HepG2 (cell line): Measurements from ENCODE around the gene TEX19. TPM values are rescaled to one million over a fixed set of nuclear protein-coding genes. Genes with fewer than 3 reads are reported as not detected.

ENCODE experiments used
- ATAC-seq: fragments of 200-7000 bp; cut with Tn5 transposase; 3 replicates; pipeline ENCODE4 v1.9.1; 2020; ENCODE audit warnings: mild to moderate bottlenecking, moderate library complexity
- BruUV-seq: library from RNA; stranded (reverse); fragments of 400-500 nt; replicated peaks from 2 replicates; lab custom pipeline; 2021; lab: Mats Ljungman, UMichigan
- CTCF ChIA-PET: fragments of 300-600 bp; formaldehyde crosslinking; extraction: SDS; loops from one replicate; lab custom pipeline; 2021; ENCODE audit warnings: low total read pairs, inconsistent platforms, low intra/inter-chr PET ratio; lab: Yijun Ruan, JAX
- POLR2A ChIA-PET: fragments of 350-600 bp; sonication (Branson Sonifier 250); formaldehyde crosslinking; loops from one replicate; lab custom pipeline; 2020; ENCODE audit warnings: antibody characterized with exemption, inconsistent platforms; lab: Yijun Ruan, JAX
- DNase-seq: peaks from one replicate; pipeline ENCODE4 v3.0.0-alpha.2; 2015; ENCODE audit warnings: low spot score
- FAIRE-seq: peaks from 3 replicates; lab custom pipeline; 2011; peaks lifted over from hg19 to GRCh38; lab: Jason Lieb, UNC
- H2AFZ ChIP-seq: one replicate; pipeline ENCODE4 v1.6.1; 2011; ENCODE audit warnings: low read length, inconsistent platforms
- H3K27ac ChIP-seq: fragments of 300-600 bp; 3 replicates; pipeline ENCODE4 v1.8.0; 2011; ENCODE audit warnings: mixed run types, mild to moderate bottlenecking, mixed read lengths, low read length, inconsistent platforms; ENCODE audit not compliant: insufficient read depth; ENCODE audit errors: extremely low read length
- H3K27me3 ChIP-seq, 2 experiments: fragments of 200-600 bp in 1 of 2; 2 replicates in 1 of 2; 3 replicates in 1 of 2; pipeline versions ENCODE4 v1.6.0 to v1.8.0; 2011; ENCODE audit warnings: low read length in 2 of 2, mild to moderate bottlenecking in 2 of 2, moderate library complexity in 2 of 2, inconsistent platforms in 1 of 2; ENCODE audit not compliant: insufficient read depth in 2 of 2, control insufficient read depth in 1 of 2
- H3K36me3 ChIP-seq, 2 experiments: fragments of 200-600 bp in 1 of 2; replicated peaks in 1 of 2; 2 replicates in 1 of 2; 3 replicates in 1 of 2; pipeline versions ENCODE4 v1.5.1 to v1.8.0; 2011; ENCODE audit warnings: low read length in 2 of 2, inconsistent platforms in 1 of 2; ENCODE audit not compliant: insufficient read depth in 2 of 2, control insufficient read depth in 1 of 2
- H3K4me1 ChIP-seq: 2 replicates; pipeline ENCODE4 v1.5.1; 2012; ENCODE audit warnings: low read length, inconsistent platforms; ENCODE audit not compliant: insufficient read depth
- H3K4me2 ChIP-seq: 2 replicates; pipeline ENCODE4 v1.6.0; 2011; ENCODE audit warnings: low read depth, low read length, inconsistent platforms
- H3K4me3 ChIP-seq, 3 experiments: fragments of 200-600 bp in 1 of 3; sonication (generic), shearing (Covaris generic) in 1 of 3; replicated peaks in 1 of 3; 2 replicates each; pipeline ENCODE4 v1.5.1; 2011 to 2016; ENCODE audit warnings: low read length in 3 of 3, inconsistent platforms in 2 of 3, low read depth in 2 of 3, mild to moderate bottlenecking in 2 of 3, control low read depth in 1 of 3, mixed read lengths in 1 of 3; ENCODE audit not compliant: insufficient read depth in 1 of 3
- H3K79me2 ChIP-seq: one replicate; pipeline ENCODE4 v1.6.1; 2011; ENCODE audit warnings: low read length, inconsistent platforms; ENCODE audit not compliant: insufficient read depth
- H3K9ac ChIP-seq: 2 replicates; pipeline ENCODE4 v1.6.0; 2011; ENCODE audit warnings: mild to moderate bottlenecking, low read depth, low read length, inconsistent platforms; ENCODE audit not compliant: insufficient read depth
- H3K9me3 ChIP-seq: 2 replicates; pipeline ENCODE4 v1.5.1; 2012; ENCODE audit warnings: mild to moderate bottlenecking, low read length
- H4K20me1 ChIP-seq: 2 replicates; pipeline ENCODE4 v1.6.0; 2011; ENCODE audit warnings: inconsistent platforms, mild to moderate bottlenecking, low read length, moderate library complexity; ENCODE audit not compliant: insufficient read depth
- ARNT2 ChIP-seq: sonication (generic); formaldehyde crosslinking; IDR thresholded peaks from 2 replicates; pipeline ENCODE4 v1.8.0; 2022; ENCODE audit warnings: mild to moderate bottlenecking, low read depth, missing genetic modification reagents, moderate library complexity
- BATF2 ChIP-seq: sonication (generic); formaldehyde crosslinking; IDR thresholded peaks from 2 replicates; pipeline ENCODE4 v1.8.0; 2022; ENCODE audit warnings: mild to moderate bottlenecking, missing genetic modification reagents, moderate library complexity
- CENPT ChIP-seq: sonication (generic); formaldehyde crosslinking; IDR thresholded peaks from 2 replicates; pipeline ENCODE4 v1.8.0; 2022; ENCODE audit warnings: low read depth, mild to moderate bottlenecking, moderate library complexity, missing genetic modification reagents
- DMAP1 ChIP-seq: IDR thresholded peaks from 2 replicates; pipeline ENCODE4 v1.6.1; 2016
- MBNL3 ChIP-seq: fragments of 250-450 bp; sonication (Bioruptor Pico); conservative IDR thresholded peaks from 2 replicates; pipeline ENCODE4 v1.8.0; 2022; ENCODE audit warnings: mild to moderate bottlenecking, inconsistent platforms
- MED8 ChIP-seq: sonication (generic); formaldehyde crosslinking; IDR thresholded peaks from 2 replicates; pipeline ENCODE4 v1.8.1; 2023; ENCODE audit warnings: mild to moderate bottlenecking, missing genetic modification reagents; ENCODE audit not compliant: insufficient replicate concordance
- MTA1 ChIP-seq: sonication (generic); formaldehyde crosslinking; IDR thresholded peaks from 2 replicates; pipeline ENCODE4 v1.4.0; 2020; ENCODE audit warnings: missing genetic modification reagents, mild to moderate bottlenecking, borderline replicate concordance
- NR2F6 ChIP-seq, 2 experiments: IDR thresholded peaks; 2 replicates each; pipeline ENCODE4 v1.6.1; 2016; ENCODE audit warnings: antibody characterized with exemption in 1 of 2, mild to moderate bottlenecking in 1 of 2
- PHF21A ChIP-seq: sonication (generic); formaldehyde crosslinking; IDR thresholded peaks from 2 replicates; pipeline ENCODE4 v1.5.0; 2020; ENCODE audit warnings: mild to moderate bottlenecking, missing genetic modification reagents
- SOX6 ChIP-seq, 2 experiments: fragments of 450-650 bp in 1 of 2; sonication (generic) in 1 of 2; formaldehyde crosslinking in 1 of 2; IDR thresholded peaks; 2 replicates each; pipeline versions ENCODE4 v1.4.0 to v1.6.1; 2017 to 2020; ENCODE audit warnings: antibody characterized with exemption in 1 of 2, mild to moderate bottlenecking in 1 of 2, missing genetic modification reagents in 1 of 2
- SP2 ChIP-seq: sonication (generic); formaldehyde crosslinking; IDR thresholded peaks from 2 replicates; pipeline ENCODE4 v1.5.1; 2020; ENCODE audit warnings: mild to moderate bottlenecking, missing genetic modification reagents
- STAT5B ChIP-seq: sonication (generic); formaldehyde crosslinking; IDR thresholded peaks from 2 replicates; pipeline ENCODE4 v1.4.0; 2020; ENCODE audit warnings: missing genetic modification reagents
- U2AF1 ChIP-seq: fragments of 200-400 bp; formaldehyde crosslinking; optimal IDR thresholded peaks from 2 replicates; pipeline ENCODE3; 2017; ENCODE audit warnings: mild to moderate bottlenecking, low read depth, low read length
- UBTF ChIP-seq: sonication (generic); formaldehyde crosslinking; IDR thresholded peaks from 2 replicates; pipeline ENCODE4 v1.4.0; 2020; ENCODE audit warnings: mild to moderate bottlenecking, missing genetic modification reagents
- ZBTB3 ChIP-seq: sonication (generic); formaldehyde crosslinking; IDR thresholded peaks from 2 replicates; pipeline ENCODE4 v1.4.0; 2020; ENCODE audit warnings: low read depth, mild to moderate bottlenecking, moderate library complexity, missing genetic modification reagents, borderline replicate concordance
- ZFP36 ChIP-seq: fragments of 150-350 bp; IDR thresholded peaks from 2 replicates; pipeline ENCODE4 v1.6.1; 2018; ENCODE audit warnings: borderline replicate concordance, low read length, low read depth; ENCODE audit not compliant: partially characterized antibody
- ZNF282 ChIP-seq: fragments of 450-650 bp; IDR thresholded peaks from 2 replicates; pipeline ENCODE4 v1.6.1; 2018; ENCODE audit not compliant: partially characterized antibody
- ZNF790 ChIP-seq: sonication (generic); formaldehyde crosslinking; IDR thresholded peaks from 2 replicates; pipeline ENCODE4 v1.8.0; 2022; ENCODE audit warnings: missing genetic modification reagents, mild to moderate bottlenecking, borderline replicate concordance
- WGBS: methylation state at CpG from one replicate; pipeline ENCODE4 v1.1.6; 2017; ENCODE audit warnings: low lambda C conversion rate; 5-methylcytosine and 5-hydroxymethylcytosine counted together
- in situ Hi-C: cut with HindIII; loops from 2 replicates; pipeline ENCODE4 v1.10.0; 2017; ENCODE audit warnings: low pct_unique_long_range_greater_than_20kb; ENCODE audit not compliant: extremely low pct_ligation_motif_present
- intact Hi-C: fragments of 100-400 bp; cut with micrococcal nuclease; formaldehyde crosslinking; loops from one replicate; pipeline ENCODE4 v1.10.0; 2022; ENCODE audit not compliant: unreplicated experiment
- polyA plus RNA-seq, 8 experiments: library from polyadenylated mRNA; depleted of rRNA in 3 of 8; stranded (reverse) in 7 of 8; unstranded in 1 of 8; fragments of >200 nt; fragmentation: Illumina TruSeq in 4 of 8; extraction: Trizol in 4 of 8; gene quantifications; 2 replicates each; pipeline versions ENCODE4 v1.2.1 to v1.2.3, GENCODE V29; 2011 to 2016; ENCODE audit warnings: low read depth in 4 of 8, missing spikeins in 1 of 8, mixed read lengths in 1 of 8; ENCODE audit not compliant: insufficient read depth in 1 of 8
- total RNA-seq, 5 experiments: library from RNA; depleted of rRNA; stranded (reverse); fragments of >200 nt; fragmentation: Illumina TruSeq; extraction: Trizol; gene quantifications; 2 replicates each; pipeline ENCODE4 v1.2.3, GENCODE V29; 2016; ENCODE audit warnings: low read depth in 1 of 5
- TF ChIP-seq, protein P1 (sequence below): sonication (generic); formaldehyde crosslinking; IDR thresholded peaks from 2 replicates; pipeline ENCODE4 v1.4.0; 2020; ENCODE audit warnings: missing genetic modification reagents, mild to moderate bottlenecking, borderline replicate concordance

Gene TEX19
- total and polyA plus RNA-seq, 2 of the 13 experiments (the other 11 are each of a cell fraction or from before 2014, with no cell fraction given): 1.3 to 6.0 TPM

- no TSS peak for BruUV-seq
- intact Hi-C loops (no loop called here), in situ Hi-C loops (no loop called here)
- FAIRE-seq: peak; percentile 59
- no peaks in the 10 kb centered on the region for H4K20me1 ChIP-seq
- peak overlapping the region; percentile 48 for H3K4me2 ChIP-seq
- H3K4me1 ChIP-seq: peaks cover 78% of the 10 kb centered on the region
- DNase-seq: no peak
- H3K36me3 ChIP-seq: no peaks in the 10 kb centered on the region
- ChIA-PET CTCF (no interaction called here), POLR2A (interaction anchor here (1.1 to 12.3 kb wide), 5 partner anchors 8 to 44 kb away, joined by 3 to 227 read pairs (median 10); no protein-coding TSS in a partner anchor)
- WGBS: 60% methylated on average over 26 of the region's 28 CpGs
- peaks cover 20% of the 10 kb centered on the region for H3K79me2 ChIP-seq
- H3K4me3 ChIP-seq: peak overlapping the region in 1 of 3 experiments; percentile 17; a peak in 1 of 6 replicates
- peak overlapping the region; percentile 48 for H3K27ac ChIP-seq
- H3K9ac ChIP-seq: peak overlapping the region; percentile 31; the same call in 1 of the 2 replicates
- no peaks in the 10 kb centered on the region for H3K9me3 ChIP-seq
- no peaks in the 10 kb centered on the region for H3K27me3 ChIP-seq
- H2AFZ ChIP-seq: no peak overlapping the region
- ATAC-seq: peak; percentile 6; the same call in 2 of the 3 replicates
- TF ChIP-seq MED8 (CRISPR knock-in tag): peak; percentile 56
- no peak for TF ChIP-seq CENPT (CRISPR knock-in tag)
- TF ChIP-seq UBTF: 0 out of 2 replicates have a peak, but pooled peaks have one; percentile 15
- no peak for TF ChIP-seq PHF21A
- TF ChIP-seq SP2 (CRISPR knock-in tag): no peak
- TF ChIP-seq ZFP36: no peak
- TF ChIP-seq ZNF790: no peak
- TF ChIP-seq ZBTB3 (CRISPR knock-in tag): no peak
- TF ChIP-seq MBNL3 (CRISPR knock-in tag): no peak
- no peak for TF ChIP-seq U2AF1
- no peak for TF ChIP-seq STAT5B (CRISPR knock-in tag)
- TF ChIP-seq ZNF282: no peak
- TF ChIP-seq, protein P1, sequence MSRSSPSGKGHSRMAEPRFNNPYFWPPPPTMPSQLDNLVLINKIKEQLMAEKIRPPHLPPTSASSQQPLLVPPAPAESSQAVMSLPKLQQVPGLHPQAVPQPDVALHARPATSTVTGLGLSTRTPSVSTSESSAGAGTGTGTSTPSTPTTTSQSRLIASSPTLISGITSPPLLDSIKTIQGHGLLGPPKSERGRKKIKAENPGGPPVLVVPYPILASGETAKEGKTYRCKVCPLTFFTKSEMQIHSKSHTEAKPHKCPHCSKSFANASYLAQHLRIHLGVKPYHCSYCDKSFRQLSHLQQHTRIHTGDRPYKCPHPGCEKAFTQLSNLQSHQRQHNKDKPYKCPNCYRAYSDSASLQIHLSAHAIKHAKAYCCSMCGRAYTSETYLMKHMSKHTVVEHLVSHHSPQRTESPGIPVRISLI (CRISPR knock-in tag): no peak
- no peak for TF ChIP-seq BATF2 (CRISPR knock-in tag)
- peak; percentile 75; the same call in 1 of the 2 replicates for TF ChIP-seq MTA1 (CRISPR knock-in tag)
- no peak for TF ChIP-seq NR2F6 (IDR thresholded peaks at IDR 0.05)
- TF ChIP-seq NR2F6 (CRISPR knock-in tag; IDR thresholded peaks at IDR 0.05): no peak
- no peak for TF ChIP-seq SOX6 (IDR thresholded peaks at IDR 0.05)
- peak; percentile 49 for TF ChIP-seq SOX6 (CRISPR knock-in tag; IDR thresholded peaks at IDR 0.05)
- peak; percentile 43; the same call in 1 of the 2 replicates for TF ChIP-seq DMAP1 (CRISPR knock-in tag)
- TF ChIP-seq ARNT2 (CRISPR knock-in tag): no peak
Observed at GRCh38 chr17:82342361-82343079, 16.5 kb upstream of the TEX19 start.
